IPS DF 4.7 (cell line): ENCODE measurements around the gene RABL6.

ENCODE experiments used
- DNase-seq: peaks from one replicate; pipeline ENCODE4 v3.0.0-alpha.2; 2013; ENCODE audit warnings: low spot score; ENCODE audit errors: extremely low read depth

Gene RABL6

DNA sequence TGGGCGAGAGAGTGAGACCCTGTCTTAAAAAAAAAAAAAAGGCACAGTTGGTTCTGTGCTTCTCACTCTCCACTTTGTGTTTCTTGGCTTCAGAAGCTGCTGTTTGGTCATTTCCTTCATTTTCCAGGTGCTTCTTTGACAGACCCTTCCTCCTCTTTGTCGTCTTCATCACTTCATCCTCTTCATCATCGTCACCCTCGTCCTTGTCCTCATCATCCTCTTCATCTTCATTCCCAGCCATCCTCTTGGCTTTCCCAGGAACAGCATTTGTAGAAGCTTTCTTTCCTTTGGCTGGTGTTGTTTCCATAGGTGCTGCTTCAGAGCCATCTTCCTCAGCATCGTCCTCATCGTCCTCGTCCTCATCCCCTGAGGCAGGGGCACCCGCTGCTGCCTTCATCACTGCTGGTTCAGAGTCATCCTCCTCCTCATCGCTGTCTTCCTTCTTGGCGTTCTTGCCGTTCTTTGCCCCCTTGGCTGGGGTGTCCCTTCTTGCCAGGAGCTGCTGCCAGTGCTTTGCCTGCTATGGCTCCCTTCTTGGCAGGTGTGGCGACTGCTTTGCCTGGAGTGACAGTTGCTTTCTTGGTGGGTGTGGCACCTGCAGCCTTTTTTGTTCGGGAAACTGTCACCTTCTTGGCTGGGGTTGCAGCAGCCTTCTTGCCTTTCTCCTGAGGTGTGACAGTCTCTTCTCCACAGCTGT lies 7.1 kb downstream of the RABL6 start:
- DNase-seq, result no peak

DNA sequence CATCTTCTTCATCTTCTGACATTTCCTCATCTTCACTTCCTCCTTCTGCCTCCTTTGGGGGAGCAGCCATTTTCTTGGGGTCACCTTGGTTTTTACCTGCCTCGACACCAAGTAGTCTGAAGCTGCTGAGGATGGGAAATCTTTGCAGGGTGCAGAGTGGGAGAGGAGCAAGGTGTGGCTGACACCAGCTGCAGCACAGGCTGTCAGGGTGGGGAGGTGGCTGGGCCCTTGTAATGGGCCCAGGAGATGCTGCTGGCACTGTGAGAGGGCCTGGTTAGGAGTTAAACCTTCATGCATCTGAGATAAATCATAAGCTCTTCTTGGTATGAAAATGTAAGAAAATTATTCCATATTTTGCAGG lies 7.7 kb downstream of the RABL6 start:
- no peak for DNase-seq

DNA sequence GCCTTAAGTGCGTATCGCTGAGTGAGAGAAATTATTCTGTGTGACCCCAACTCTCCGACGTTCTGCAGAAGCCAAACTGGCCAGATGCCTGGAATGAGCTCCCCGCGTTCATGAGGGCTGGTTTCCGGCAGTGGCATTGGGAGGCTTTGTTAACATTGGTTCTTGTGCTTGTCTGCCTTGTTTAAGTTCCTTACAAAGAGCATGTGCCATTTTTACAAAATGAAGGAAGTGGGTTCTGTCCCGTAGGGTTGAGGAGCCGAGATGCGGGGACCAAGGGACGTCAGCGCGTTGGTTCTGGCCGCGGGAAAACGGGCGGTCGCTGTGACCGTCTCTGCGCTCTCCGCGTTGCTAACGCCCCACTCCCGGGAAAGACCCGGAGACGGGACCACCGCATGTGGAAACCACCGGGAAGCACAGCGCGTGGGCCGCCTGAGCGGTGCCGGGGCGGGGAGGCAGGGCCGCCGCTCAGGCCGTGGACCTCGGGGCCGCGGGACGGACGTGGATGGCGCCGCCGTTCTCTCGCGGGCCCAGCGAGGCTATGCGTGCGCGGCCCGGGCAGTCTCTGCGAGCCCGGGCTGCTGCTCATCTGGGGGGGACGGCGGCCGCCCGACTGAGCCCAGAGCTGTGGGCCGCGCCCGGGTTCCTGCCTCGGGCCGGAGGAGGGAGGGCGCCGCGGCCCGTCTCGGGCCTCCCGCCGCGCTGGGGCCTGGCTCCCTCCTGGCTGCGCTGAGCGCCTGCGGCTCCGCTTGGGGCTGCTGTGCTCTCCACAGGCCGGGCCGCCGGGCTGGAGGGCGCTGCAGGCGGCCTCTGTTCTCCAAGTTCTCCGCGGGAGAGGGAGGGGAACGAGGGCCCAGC lies 13.4 kb downstream of the RABL6 start:
- no peak for DNase-seq

DNA sequence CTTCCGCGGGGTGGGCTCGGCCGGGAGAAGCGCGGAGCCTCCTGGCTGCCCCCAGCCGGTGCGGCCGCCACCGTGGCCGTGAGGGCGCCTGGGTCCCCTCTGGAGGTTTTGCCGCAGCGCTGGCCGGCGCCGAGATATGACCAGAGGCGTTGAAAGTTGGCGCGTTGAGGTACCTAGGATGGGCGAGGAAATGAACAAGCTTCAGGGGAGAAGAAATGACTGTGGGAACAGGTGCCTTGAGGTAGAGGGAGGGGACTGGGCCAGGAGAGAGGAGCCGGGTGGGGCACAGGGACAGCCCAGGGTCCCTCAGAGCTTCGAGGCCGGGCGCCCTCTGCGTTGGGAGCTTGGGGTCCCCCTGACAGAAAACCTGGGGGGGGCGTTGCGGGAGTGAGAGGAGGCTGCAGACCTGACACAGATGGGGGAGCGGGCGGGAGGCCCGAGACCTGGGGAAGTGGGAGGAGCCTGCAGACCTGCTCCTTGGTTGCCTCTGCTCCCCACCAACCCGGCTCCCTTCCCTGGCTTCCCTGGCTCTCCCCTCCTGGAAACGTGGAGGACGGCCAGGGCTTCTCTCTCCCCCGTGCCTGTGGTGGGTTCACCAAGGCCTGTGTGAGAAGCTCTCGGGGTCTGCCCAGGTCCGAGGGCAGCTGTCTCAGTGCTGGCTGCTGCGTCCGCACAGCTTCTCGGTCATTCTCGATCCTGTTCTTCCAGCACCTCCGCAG lies 14.2 kb downstream of the RABL6 start:
- DNase-seq, result no peak

DNA sequence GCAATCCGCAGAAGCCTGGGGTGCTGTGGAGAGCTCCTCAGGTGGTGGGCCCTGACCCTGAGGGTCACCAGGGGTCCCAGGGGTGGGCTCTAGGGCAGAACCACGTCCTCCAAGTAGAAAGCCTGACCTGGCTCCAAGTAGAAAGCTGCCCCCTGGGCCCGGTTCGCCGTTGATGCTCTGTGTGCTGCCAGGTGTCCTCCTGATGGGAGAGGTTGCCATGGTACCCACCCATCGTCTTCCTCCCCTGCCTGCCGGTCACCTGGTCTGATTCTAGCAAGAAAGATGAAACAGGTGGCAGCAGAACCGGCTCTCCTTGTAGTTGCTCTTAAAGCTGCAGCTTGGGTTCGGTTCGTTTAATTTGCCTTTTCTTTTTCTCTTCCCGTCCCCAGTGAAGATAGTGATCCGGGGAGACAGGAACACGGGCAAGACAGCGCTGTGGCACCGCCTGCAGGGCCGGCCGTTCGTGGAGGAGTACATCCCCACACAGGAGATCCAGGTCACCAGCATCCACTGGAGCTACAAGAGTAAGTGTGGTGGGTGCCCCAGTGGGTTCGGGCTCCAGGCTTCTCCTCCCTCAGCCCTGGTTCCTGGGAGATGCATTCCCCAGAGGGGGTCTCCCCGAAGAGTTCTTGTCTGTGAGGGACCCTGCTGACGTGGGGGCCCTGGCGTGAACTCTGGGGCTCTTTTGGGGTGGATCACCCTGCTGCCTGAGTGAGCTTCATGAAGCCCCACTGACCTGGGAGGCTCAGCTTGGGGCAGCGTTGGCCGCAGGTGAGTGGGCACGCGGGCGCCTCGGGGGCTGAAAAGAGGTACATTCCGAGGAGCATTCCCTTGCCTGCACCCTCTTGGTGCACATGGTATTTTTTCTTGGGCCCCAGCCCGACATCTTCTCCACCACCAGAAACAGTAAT lies 15.6 kb downstream of the RABL6 start:
- DNase-seq, result no peak

DNA sequence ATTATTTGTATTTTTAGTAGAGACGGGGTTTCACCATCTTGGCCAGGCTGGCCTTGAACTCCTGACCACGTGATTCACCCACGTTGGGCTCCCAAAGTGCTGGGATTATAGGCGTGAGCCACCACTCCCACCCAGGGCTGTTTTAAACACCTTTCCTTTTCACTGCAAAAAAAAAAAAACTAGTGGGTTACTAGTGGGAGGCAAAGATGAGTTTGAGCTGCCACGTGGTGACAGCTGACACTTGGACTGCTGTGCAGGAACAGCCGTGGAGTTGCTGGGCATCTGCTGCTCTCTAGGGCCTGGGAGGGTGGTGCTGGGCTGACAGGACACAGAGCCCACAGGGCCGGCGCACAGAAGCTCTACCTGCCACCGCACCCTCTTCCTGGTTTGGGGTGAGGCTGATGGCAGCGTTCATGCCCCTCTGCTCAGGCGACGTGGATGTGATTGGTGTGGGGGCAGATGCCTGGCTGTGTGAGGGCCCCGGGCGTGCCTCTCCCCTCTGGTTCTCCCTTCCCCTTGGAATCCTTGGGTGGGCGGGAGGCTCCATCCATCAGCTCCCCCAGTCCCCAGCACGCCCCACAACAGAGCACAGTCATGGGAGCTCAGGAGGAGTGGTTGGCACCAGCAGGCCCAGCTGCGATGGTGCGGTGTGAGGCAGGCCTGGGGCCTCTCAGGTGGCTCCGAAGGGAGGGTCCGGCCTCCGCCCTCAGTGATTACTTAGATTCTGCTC lies 16.9 kb downstream of the RABL6 start:
- no peak for DNase-seq

DNA sequence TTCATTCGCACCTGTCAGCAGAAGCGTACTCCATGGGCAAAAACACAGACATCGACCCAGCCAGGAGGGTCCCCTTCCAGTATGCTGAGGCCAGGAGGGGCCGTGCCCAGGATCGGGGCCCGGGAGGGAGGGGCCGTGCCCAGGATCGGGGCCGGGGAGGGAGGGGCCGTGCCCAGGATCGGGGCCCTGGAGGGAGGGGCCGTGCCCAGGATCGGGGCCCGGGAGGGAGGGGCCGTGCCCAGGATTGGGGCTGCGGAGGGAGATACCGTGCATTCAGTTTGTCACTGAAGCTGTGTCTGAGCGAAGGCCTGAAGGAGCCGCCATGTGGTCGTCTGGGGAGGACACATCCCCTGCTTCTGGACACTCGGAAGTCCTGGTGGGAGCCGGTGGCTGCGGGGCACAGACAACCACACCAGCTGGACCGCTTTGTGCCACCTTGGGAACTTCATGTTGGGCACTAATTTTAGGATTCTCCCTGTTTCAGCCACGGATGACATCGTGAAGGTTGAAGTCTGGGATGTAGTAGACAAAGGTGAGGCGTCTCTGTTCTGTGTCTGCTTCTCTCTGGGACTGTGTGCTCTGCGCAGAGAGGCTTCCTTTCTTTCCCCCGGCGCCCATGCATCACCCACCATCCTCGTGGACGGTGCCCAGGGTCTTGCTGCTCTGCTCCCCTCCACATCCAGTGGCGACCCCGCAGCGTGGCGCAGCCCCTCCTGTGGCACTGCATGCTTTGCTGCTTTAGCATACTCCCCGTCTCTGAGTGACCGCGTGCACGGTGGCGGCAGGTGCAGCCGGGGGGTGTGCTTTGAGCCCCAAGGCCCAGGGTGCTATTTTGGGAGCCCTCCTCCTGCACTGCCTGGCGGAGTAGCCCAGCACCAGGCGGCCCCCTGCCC lies 17.8 kb downstream of the RABL6 start:
- no peak for DNase-seq

DNA sequence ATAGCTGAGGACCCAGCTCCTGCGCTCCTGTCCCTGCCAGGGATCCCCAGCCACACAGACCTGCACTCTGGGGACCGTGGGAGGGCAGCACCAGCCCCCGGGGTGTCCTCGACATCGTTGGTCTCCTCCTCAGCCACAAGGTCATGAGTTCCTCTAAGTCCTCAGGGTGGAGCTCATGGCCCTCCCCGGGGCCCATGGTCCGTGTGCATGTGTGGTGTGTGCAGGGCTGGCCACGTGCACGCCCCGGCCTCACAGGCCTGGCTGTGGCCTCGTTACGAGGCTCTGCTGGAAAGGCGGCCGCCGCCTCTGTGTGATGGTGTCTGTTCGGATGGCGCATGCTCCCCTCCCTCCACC lies 18.4 kb downstream of the RABL6 start:
- no peak for DNase-seq

DNA sequence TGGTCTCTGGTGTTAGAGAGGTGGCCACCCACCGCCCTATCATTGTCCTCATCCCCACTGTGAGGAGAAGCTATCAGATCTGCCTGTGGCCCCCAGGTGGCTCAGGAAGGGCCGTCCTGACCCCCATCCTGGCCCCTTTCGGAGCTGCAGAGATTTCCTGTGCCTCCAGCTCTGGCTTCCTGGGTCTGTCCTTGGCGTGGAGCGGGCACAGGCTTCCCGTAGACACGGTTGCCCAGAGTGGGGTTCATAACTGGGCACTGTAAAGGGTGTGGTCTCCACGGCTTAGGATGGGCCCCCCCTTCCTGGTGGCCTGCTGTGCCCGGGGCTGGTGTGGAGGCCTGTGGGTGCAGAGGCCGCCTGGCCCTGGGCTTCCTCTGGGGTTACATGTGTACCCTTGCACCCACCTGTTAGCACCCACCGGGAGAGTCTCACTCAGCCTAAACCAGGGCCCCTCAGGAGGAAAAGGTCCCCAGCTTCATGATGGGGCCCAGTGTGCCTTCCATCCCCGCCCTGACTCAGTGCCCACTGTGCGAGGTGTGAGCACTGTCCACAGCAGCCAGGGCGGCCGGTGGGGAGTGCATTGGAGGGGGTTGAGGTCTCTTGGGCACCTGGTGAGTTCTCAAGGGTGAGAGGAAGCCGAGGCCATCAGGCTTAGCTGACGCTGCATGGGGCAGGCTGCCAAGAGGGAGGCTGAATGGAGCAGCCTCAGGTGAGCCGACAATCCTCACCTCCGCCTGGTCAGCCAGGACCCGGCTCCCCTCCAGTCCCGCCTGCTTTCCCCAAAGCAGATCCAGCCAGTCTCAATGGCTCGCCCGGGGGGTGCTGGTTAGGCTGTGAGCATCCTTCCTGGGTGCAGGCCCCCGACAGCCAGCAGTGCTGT lies 19.2 kb downstream of the RABL6 start:
- no peak for DNase-seq

DNA sequence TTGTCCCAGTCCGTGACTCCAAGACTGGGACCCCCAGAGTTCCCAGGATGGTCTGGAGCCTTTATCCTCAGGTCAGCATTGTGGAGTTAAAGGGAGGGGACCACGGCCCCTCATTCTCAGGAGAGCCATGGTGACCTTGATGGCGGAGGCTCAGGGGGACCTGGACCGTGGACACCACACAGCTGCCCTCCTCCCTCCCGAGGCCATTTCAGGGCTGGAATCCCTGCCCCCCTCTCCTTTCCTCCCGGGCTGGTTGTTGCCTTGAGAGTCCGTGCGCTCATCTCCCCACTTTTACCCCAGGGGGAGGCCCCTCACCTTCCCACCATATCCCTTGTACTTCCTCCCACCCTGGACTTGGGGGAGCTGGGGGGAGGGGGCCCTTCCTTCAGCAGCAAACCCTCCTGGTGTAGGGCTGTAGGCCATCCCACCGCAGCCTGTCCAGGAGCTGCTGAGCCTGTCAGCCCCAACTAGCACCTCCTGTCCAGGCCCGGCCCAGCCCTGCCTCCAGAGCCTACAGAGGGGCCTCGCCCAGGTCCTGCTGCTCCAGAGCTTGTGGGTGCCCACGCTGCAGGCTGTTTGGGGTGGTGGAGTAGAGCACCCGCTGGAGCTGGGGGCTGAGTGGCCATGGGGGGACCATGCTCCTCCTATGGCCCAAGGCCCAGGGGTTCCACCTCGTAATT lies 20.2 kb downstream of the RABL6 start:
- no peak for DNase-seq

DNA sequence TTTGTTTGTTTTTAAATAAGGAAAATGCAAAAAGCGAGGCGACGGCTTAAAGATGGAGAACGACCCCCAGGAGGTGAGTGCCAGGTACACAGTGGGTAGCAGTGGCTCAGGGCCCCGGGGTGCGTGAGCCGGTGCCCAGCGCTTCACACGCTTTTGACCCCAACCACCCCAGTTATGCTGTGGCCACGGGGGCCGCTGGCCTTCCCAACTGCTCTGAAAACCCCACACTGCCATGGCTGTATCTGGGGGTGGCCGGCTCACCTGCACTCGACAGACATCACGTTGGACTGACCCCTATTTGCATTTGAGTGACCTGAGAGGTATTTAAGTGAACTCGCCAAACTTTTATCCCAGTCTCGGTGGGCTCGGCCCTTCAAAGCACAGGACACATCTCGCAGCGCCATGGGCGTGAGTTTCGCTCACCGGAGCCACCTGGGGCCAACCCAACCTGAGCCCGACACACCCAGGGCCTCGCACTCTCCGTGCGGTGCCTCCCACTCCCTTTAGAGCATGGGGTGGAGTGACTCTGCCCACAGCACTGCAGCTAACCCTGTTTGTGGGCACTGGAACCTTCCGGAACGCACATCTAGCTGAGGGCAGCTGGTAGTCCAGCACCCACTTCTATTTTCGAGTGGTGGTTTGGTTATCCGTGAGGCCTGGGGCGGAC lies 20.9 kb downstream of the RABL6 start:
- DNase-seq, result no peak

DNA sequence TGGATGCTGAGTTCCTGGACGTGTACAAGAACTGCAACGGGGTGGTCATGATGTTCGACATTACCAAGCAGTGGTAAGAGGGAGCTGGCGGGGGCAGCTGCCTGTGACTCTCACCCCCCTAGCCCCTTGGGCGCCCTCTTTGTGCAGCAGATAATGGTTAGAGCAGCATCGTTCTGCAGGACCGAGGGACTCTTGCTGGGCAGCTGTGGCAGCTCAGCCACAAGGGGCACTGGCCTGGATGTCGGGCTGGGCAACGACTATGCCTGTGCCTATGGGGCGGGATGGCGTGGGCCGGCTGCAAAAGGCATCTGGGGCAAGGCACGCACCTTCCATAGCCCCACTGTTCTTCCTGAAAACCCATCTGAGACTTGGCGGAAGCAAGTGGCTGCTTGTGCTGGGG lies 21.7 kb downstream of the RABL6 start:
- no peak for DNase-seq

DNA sequence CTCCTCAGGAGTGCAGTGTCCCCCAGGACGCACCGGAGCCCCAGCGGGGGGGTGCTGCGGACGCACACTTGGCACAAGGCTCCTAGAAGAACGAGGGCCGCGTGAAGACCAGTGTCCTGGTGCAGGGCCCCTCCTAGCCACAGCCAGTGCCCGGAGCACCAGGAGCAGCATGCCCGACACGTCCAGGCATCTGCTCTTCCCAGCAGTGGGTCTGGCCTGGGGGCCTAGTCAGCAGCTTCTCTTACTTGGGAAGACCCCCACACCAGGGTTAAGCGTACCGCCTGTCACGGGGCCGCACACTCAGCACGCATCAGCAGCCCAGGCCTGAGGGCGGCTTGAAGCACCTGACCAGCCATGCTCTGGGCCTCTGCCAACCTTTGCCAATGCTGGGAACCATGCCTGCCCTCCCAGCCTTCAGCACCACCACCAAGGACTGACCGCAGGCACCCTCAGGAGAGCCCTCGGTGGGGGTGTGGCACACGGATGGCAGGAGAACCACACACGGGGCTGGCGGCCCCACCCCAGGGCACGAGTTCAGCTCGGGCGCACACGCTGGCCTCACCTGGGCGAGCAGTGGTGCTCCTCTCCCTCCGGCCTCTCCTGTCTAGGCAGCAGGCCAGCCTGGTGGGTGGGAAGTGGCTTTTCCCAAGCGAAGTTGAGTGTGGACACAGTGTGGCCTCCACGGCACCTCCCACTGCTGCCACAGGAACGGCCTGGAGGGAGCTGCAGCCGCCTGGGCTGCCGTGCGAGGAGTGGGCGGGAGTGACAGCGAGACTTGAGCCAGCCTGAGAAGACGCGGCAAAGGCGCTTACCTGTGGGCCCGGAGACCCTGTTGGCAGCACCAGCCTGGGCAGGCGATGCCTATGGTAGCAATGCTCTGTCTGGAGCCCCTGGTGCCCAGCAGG lies 22.5 kb downstream of the RABL6 start:
- no peak for DNase-seq

DNA sequence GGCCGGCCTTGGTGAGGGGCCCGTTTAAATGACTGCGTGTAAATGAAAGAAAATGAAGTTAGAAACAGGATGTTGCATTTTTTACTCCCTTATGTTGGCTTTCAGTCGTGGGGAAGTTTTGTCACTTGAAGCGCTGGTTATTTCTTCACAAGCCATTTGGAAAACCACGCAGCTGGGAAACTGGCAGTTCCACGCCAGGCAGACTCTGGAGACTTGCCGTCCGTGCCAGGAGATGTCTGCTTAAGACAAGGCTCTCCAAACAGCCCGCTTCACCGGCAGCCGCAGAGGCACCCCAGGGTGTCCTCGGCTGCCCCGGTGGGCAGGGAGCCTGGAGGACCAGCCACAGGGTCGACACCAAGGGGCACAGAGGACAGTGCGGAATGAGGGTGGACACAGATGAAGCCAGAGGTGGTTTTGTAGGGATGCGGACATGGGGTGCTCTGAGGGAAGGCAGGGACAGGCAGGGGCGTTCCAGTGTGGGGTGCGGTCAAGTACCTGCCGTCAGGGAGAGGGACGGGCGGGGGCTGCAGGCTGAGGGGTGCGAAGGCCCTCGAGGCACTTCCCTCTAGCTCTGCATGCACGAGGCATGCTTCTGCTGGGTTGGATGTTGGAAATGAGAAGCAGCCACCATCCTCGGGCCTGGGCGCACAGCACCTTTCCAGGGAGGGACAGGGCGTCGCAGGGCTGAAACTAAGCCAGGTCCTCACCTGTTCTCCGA lies 23.4 kb downstream of the RABL6 start:
- DNase-seq, result no peak

DNA sequence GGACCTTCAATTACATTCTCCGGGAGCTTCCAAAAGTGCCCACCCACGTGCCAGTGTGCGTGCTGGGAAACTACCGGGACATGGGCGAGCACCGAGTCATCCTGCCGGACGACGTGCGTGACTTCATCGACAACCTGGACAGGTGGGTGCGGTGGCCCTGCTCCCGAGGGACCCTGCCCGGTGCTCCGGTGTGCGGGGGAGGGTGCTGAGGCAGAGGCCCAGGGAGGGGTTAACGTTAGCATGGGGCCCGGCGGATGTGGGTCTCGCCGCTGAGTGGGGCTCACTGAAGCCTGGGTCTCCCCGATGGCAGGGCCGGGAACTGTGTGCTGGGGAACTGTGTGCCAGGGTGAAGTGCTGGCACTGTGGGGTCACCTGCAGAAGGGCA lies 24.0 kb downstream of the RABL6 start:
- no peak for DNase-seq

DNA sequence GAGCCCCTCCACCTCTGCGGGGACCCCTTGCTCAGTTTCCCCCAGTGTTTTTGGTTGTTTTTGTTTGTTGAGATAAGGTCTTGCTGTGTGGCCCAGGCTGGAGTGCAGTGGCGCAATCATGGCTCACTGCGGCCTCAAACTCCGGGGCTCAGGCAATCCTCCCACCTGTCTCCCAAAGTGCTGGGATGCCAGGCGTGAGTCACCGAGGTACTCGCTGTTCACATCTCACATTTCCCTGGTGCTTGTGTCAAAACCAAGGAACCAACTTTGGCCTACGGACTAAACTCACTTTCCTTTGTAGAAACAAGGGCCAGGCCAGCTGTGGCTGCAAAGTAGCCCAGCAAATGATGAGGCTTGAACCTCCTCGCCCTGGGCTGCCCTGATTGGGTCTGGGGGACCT lies 24.8 kb downstream of the RABL6 start:
- DNase-seq, result no peak
